HepG2 (cell line): ENCODE measurements around the gene NDEL1. TPM values are rescaled to one million over a fixed set of nuclear protein-coding genes. Genes with fewer than 3 reads are reported as not detected.
A peak's percentile ranks its signal among the peaks of the same experiment; 100 is the strongest.

Source experiments
- ARNT2 ChIP-seq: sonication (generic); formaldehyde crosslinking; IDR thresholded peaks from 2 replicates; pipeline ENCODE4 v1.8.0; 2022; ENCODE audit warnings: mild to moderate bottlenecking, low read depth, missing genetic modification reagents, moderate library complexity
- ATF3 ChIP-seq: sonication (generic); formaldehyde crosslinking; IDR thresholded peaks from 2 replicates; pipeline ENCODE4 v1.4.0; 2020; ENCODE audit warnings: missing genetic modification reagents
- BORCS8-MEF2B ChIP-seq: sonication (generic); formaldehyde crosslinking; IDR thresholded peaks from 2 replicates; pipeline ENCODE4 v1.8.0; 2022; ENCODE audit warnings: mild to moderate bottlenecking, missing genetic modification reagents
- CREB1 ChIP-seq, 2 experiments: fragments of 450-650 bp in 1 of 2; IDR thresholded peaks; 2 replicates each; pipeline ENCODE4 v1.6.1; 2016 to 2017; ENCODE audit warnings: control low read depth in 1 of 2, mild to moderate bottlenecking in 1 of 2, missing compliant biosample characterization in 1 of 2, missing genetic modification characterization in 1 of 2
- GATA4 ChIP-seq: sonication (generic); IDR thresholded peaks from 2 replicates; pipeline ENCODE4 v1.6.1; 2016; ENCODE audit warnings: antibody characterized with exemption, low read depth, borderline replicate concordance
- ISL2 ChIP-seq: sonication (generic); formaldehyde crosslinking; IDR thresholded peaks from 2 replicates; pipeline ENCODE4 v1.5.0; 2020; ENCODE audit warnings: missing genetic modification reagents
- LCORL ChIP-seq, 2 experiments: fragments of 450-650 bp in 1 of 2; sonication (generic) in 1 of 2; formaldehyde crosslinking in 1 of 2; IDR thresholded peaks; 2 replicates each; pipeline versions ENCODE4 v1.5.0 to v1.6.1; 2017 to 2020; ENCODE audit warnings: antibody characterized with exemption in 1 of 2, missing genetic modification reagents in 1 of 2
- MIER3 ChIP-seq: IDR thresholded peaks from 2 replicates; pipeline ENCODE4 v1.6.1; 2016; ENCODE audit warnings: missing compliant biosample characterization, borderline replicate concordance
- MIXL1 ChIP-seq: IDR thresholded peaks from 2 replicates; pipeline ENCODE4 v1.6.1; 2016
- MXD4 ChIP-seq: IDR thresholded peaks from 2 replicates; pipeline ENCODE4 v1.6.1; 2016; ENCODE audit warnings: mild to moderate bottlenecking, missing biosample characterization, missing genetic modification reagents
- NR2C2 ChIP-seq: sonication (generic); formaldehyde crosslinking; IDR thresholded peaks from 2 replicates; pipeline ENCODE4 v1.4.0; 2020; ENCODE audit warnings: missing genetic modification reagents, mild to moderate bottlenecking, moderate library complexity, borderline replicate concordance
- PLSCR1 ChIP-seq: sonication (generic); formaldehyde crosslinking; IDR thresholded peaks from 2 replicates; pipeline ENCODE4 v1.5.0; 2020; ENCODE audit warnings: missing genetic modification reagents, mild to moderate bottlenecking, borderline replicate concordance
- SAP130 ChIP-seq: IDR thresholded peaks from 2 replicates; pipeline ENCODE4 v1.6.1; 2016; ENCODE audit warnings: low read depth
- SRSF4 ChIP-seq: fragments of 200-400 bp; formaldehyde crosslinking; IDR thresholded peaks from one replicate; pipeline ENCODE4 v1.6.1; 2018; ENCODE audit warnings: mild to moderate bottlenecking, low read depth, low read length, moderate library complexity; ENCODE audit not compliant: poor library complexity, severe bottlenecking
- ZBTB7A ChIP-seq: sonication (generic); formaldehyde crosslinking; IDR thresholded peaks from 2 replicates; pipeline ENCODE4 v1.8.0; 2022; ENCODE audit warnings: mild to moderate bottlenecking, missing genetic modification reagents
- ZFP62 ChIP-seq: sonication (generic); formaldehyde crosslinking; IDR thresholded peaks from 2 replicates; pipeline ENCODE4 v1.4.0; 2020; ENCODE audit warnings: missing genetic modification reagents
- ZNF24 ChIP-seq: fragments of 450-650 bp; IDR thresholded peaks from 2 replicates; pipeline ENCODE4 v1.6.1; 2017; ENCODE audit warnings: antibody characterized with exemption, mild to moderate bottlenecking
- ZNF563 ChIP-seq: sonication (generic); formaldehyde crosslinking; IDR thresholded peaks from 2 replicates; pipeline ENCODE4 v1.8.0; 2022; ENCODE audit warnings: mild to moderate bottlenecking, moderate library complexity, missing genetic modification reagents
- ZNF746 ChIP-seq: sonication (generic); formaldehyde crosslinking; IDR thresholded peaks from 2 replicates; pipeline ENCODE4 v1.8.0; 2022; ENCODE audit warnings: mild to moderate bottlenecking, missing genetic modification reagents
- ZNF75D ChIP-seq: sonication (generic); formaldehyde crosslinking; IDR thresholded peaks from 2 replicates; pipeline ENCODE4 v1.8.1; 2023; ENCODE audit warnings: missing genetic modification reagents, mild to moderate bottlenecking, borderline replicate concordance
- polyA plus RNA-seq, 8 experiments: library from polyadenylated mRNA; depleted of rRNA in 3 of 8; stranded (reverse) in 7 of 8; unstranded in 1 of 8; fragments of >200 nt; fragmentation: Illumina TruSeq in 4 of 8; extraction: Trizol in 4 of 8; gene quantifications; 2 replicates each; pipeline versions ENCODE4 v1.2.1 to v1.2.3, GENCODE V29; 2011 to 2016; ENCODE audit warnings: low read depth in 4 of 8, missing spikeins in 1 of 8, mixed read lengths in 1 of 8; ENCODE audit not compliant: insufficient read depth in 1 of 8
- total RNA-seq, 5 experiments: library from RNA; depleted of rRNA; stranded (reverse); fragments of >200 nt; fragmentation: Illumina TruSeq; extraction: Trizol; gene quantifications; 2 replicates each; pipeline ENCODE4 v1.2.3, GENCODE V29; 2016; ENCODE audit warnings: low read depth in 1 of 5
- TF ChIP-seq, protein P1 (sequence below): IDR thresholded peaks from 2 replicates; pipeline ENCODE4 v1.6.1; 2012; ENCODE audit warnings: low read length, improper control_type of control experiment
- TF ChIP-seq, protein P2 (sequence below): fragments of 450-650 bp; IDR thresholded peaks from 2 replicates; pipeline ENCODE4 v1.6.1; 2017; ENCODE audit warnings: mild to moderate bottlenecking

The NDEL1 gene
- total and polyA plus RNA-seq, 2 of the 13 experiments (the other 11 are each of a cell fraction or from before 2014, with no cell fraction given), result 59.8 to 153 TPM

DNA sequence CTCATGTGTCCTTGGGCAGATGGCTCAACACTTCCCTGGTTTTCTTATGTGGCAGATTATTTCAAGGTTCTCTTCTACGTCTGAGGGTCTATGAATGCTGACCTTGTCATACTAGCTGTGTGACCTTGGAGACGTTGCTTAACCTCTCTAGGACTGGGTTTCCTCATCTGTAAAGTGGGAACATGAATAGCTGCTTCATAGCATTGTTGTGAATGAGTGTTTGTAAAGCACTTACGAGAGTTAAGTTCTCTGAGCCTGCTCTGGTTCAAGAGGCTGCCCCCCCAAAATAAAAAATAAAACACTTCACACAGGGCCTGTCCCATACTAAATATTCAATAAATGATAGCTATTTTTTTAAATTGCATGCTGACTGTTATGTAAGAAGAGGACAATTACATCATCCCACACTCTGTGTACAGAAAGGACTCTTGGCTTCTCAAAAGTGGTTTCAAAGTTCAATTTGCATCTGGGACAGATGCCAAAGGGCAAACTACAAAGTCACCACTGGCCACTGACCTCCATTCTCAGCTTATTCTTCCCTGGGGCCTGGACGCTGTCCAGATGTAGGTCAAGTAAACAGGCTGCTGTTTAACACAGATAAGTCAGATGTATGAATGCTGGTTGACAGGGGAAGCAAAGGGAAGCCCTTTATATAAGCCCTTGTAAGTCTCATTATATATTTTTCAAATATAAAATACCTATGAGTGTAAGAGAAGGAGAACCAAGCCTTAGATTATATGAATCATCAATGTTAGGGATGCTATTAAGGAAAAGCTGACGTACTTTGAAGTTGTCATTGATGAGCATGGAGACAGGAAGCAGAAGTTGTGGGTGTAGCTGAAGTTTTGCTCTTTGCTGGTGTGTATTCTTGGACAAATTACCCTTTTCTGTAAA lies 15.4 kb upstream of the NDEL1 start (continued):
- TF ChIP-seq ZNF563 (CRISPR knock-in tag), result peak; percentile 97
- TF ChIP-seq ZNF75D, result no peak
- peak; percentile 64; the same call in 1 of the 2 replicates for TF ChIP-seq LCORL (IDR thresholded peaks at IDR 0.05)
- peak; percentile 75; the same call in 1 of the 2 replicates for TF ChIP-seq LCORL (CRISPR knock-in tag; IDR thresholded peaks at IDR 0.05)
- TF ChIP-seq CREB1 (IDR thresholded peaks at IDR 0.05), result peak; percentile 53; the same call in 1 of the 2 replicates
- peak; percentile 87 for TF ChIP-seq CREB1 (CRISPR knock-in tag; IDR thresholded peaks at IDR 0.05)
- TF ChIP-seq SRSF4, result no peak
- TF ChIP-seq MXD4 (CRISPR knock-in tag), result peak; percentile 45; the same call in 1 of the 2 replicates
- TF ChIP-seq ZBTB7A (CRISPR knock-in tag), result no peak
- peak; percentile 62; the same call in 1 of the 2 replicates for TF ChIP-seq GATA4
- peak; percentile 97 for TF ChIP-seq ISL2 (CRISPR knock-in tag)
- peak; percentile 33; the same call in 1 of the 2 replicates for TF ChIP-seq ZNF746 (CRISPR knock-in tag)
- TF ChIP-seq ZFP62 (CRISPR knock-in tag), result no peak
- TF ChIP-seq ARNT2, result peak; percentile 27; the same call in 1 of the 2 replicates
- TF ChIP-seq BORCS8-MEF2B (CRISPR knock-in tag), result peak; percentile 72; the same call in 1 of the 2 replicates
- TF ChIP-seq, protein P1, sequence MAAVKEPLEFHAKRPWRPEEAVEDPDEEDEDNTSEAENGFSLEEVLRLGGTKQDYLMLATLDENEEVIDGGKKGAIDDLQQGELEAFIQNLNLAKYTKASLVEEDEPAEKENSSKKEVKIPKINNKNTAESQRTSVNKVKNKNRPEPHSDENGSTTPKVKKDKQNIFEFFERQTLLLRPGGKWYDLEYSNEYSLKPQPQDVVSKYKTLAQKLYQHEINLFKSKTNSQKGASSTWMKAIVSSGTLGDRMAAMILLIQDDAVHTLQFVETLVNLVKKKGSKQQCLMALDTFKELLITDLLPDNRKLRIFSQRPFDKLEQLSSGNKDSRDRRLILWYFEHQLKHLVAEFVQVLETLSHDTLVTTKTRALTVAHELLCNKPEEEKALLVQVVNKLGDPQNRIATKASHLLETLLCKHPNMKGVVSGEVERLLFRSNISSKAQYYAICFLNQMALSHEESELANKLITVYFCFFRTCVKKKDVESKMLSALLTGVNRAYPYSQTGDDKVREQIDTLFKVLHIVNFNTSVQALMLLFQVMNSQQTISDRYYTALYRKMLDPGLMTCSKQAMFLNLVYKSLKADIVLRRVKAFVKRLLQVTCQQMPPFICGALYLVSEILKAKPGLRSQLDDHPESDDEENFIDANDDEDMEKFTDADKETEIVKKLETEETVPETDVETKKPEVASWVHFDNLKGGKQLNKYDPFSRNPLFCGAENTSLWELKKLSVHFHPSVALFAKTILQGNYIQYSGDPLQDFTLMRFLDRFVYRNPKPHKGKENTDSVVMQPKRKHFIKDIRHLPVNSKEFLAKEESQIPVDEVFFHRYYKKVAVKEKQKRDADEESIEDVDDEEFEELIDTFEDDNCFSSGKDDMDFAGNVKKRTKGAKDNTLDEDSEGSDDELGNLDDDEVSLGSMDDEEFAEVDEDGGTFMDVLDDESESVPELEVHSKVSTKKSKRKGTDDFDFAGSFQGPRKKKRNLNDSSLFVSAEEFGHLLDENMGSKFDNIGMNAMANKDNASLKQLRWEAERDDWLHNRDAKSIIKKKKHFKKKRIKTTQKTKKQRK, result no peak
- TF ChIP-seq, protein P2, sequence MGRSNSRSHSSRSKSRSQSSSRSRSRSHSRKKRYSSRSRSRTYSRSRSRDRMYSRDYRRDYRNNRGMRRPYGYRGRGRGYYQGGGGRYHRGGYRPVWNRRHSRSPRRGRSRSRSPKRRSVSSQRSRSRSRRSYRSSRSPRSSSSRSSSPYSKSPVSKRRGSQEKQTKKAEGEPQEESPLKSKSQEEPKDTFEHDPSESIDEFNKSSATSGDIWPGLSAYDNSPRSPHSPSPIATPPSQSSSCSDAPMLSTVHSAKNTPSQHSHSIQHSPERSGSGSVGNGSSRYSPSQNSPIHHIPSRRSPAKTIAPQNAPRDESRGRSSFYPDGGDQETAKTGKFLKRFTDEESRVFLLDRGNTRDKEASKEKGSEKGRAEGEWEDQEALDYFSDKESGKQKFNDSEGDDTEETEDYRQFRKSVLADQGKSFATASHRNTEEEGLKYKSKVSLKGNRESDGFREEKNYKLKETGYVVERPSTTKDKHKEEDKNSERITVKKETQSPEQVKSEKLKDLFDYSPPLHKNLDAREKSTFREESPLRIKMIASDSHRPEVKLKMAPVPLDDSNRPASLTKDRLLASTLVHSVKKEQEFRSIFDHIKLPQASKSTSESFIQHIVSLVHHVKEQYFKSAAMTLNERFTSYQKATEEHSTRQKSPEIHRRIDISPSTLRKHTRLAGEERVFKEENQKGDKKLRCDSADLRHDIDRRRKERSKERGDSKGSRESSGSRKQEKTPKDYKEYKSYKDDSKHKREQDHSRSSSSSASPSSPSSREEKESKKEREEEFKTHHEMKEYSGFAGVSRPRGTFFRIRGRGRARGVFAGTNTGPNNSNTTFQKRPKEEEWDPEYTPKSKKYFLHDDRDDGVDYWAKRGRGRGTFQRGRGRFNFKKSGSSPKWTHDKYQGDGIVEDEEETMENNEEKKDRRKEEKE, result no peak
- TF ChIP-seq NR2C2 (CRISPR knock-in tag), result peak; percentile 90
- peak; percentile 89; the same call in 1 of the 2 replicates for TF ChIP-seq MIER3 (CRISPR knock-in tag)
- TF ChIP-seq ZNF24, result 0 out of 2 replicates have a peak, but pooled peaks have one; percentile 18
- TF ChIP-seq ATF3 (CRISPR knock-in tag), result peak; percentile 92
- TF ChIP-seq PLSCR1 (CRISPR knock-in tag), result no peak
- TF ChIP-seq MIXL1 (CRISPR knock-in tag), result peak; percentile 96
- TF ChIP-seq SAP130 (CRISPR knock-in tag), result peak; percentile 90
